ENCODE results near the gene CANX. TPM values are rescaled to one million over a fixed set of nuclear protein-coding genes. Genes with fewer than 3 reads are reported as not detected.

CANX gene
- total and polyA plus RNA-seq, 2 of the 13 experiments (the other 11 are each of a cell fraction or from before 2014, with no cell fraction given): 477 to 680 TPM

DNA sequence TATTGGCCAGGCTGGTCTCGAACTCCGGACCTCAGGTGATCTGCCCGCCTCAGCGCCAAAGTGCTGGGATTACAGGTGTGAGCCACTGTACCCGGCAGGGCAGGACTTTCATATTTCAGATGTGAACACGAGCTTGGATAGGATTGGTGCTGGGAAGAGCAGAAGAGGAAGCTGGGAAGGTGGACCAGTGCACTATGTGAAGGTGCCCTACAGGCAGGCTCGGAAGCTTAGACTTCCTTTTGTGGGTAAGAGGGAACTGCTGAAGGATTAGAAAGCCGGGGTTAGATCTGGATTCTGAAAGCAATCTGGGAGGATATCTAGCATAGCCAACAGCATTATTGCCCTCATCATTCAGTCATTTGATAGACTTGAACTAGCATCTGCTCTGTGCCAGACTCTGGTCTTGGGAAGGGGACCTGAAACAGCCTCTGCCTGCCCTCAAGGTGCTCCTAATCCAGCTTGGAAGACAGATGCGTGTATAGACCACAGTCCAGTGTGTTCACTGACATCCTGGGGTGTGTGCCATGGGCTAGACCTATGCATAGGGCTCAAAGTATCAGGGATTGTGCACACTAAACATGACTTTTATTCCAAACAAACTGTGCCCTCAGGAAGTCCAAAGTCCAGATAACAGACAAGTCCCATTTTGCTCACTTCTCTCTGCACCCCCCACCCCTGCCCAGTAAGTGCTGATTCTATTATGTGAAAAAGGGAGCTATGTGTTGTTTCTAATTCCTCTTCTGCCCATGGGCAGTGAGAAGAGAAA, 18.6 kb upstream of the CANX start (continued):
- TF ChIP-seq, protein P1, sequence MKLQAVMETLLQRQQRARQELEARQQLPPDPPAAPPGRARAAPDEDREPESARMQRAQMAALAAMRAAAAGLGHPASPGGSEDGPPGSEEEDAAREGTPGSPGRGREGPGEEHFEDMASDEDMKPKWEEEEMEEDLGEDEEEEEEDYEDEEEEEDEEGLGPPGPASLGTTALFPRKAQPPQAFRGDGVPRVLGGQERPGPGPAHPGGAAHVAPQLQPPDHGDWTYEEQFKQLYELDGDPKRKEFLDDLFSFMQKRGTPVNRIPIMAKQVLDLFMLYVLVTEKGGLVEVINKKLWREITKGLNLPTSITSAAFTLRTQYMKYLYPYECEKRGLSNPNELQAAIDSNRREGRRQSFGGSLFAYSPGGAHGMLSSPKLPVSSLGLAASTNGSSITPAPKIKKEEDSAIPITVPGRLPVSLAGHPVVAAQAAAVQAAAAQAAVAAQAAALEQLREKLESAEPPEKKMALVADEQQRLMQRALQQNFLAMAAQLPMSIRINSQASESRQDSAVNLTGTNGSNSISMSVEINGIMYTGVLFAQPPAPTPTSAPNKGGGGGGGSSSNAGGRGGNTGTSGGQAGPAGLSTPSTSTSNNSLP (IDR thresholded peaks at IDR 0.05; ENCODE audit: low read depth, low read length): peak; percentile 72
- TF ChIP-seq, protein P2, sequence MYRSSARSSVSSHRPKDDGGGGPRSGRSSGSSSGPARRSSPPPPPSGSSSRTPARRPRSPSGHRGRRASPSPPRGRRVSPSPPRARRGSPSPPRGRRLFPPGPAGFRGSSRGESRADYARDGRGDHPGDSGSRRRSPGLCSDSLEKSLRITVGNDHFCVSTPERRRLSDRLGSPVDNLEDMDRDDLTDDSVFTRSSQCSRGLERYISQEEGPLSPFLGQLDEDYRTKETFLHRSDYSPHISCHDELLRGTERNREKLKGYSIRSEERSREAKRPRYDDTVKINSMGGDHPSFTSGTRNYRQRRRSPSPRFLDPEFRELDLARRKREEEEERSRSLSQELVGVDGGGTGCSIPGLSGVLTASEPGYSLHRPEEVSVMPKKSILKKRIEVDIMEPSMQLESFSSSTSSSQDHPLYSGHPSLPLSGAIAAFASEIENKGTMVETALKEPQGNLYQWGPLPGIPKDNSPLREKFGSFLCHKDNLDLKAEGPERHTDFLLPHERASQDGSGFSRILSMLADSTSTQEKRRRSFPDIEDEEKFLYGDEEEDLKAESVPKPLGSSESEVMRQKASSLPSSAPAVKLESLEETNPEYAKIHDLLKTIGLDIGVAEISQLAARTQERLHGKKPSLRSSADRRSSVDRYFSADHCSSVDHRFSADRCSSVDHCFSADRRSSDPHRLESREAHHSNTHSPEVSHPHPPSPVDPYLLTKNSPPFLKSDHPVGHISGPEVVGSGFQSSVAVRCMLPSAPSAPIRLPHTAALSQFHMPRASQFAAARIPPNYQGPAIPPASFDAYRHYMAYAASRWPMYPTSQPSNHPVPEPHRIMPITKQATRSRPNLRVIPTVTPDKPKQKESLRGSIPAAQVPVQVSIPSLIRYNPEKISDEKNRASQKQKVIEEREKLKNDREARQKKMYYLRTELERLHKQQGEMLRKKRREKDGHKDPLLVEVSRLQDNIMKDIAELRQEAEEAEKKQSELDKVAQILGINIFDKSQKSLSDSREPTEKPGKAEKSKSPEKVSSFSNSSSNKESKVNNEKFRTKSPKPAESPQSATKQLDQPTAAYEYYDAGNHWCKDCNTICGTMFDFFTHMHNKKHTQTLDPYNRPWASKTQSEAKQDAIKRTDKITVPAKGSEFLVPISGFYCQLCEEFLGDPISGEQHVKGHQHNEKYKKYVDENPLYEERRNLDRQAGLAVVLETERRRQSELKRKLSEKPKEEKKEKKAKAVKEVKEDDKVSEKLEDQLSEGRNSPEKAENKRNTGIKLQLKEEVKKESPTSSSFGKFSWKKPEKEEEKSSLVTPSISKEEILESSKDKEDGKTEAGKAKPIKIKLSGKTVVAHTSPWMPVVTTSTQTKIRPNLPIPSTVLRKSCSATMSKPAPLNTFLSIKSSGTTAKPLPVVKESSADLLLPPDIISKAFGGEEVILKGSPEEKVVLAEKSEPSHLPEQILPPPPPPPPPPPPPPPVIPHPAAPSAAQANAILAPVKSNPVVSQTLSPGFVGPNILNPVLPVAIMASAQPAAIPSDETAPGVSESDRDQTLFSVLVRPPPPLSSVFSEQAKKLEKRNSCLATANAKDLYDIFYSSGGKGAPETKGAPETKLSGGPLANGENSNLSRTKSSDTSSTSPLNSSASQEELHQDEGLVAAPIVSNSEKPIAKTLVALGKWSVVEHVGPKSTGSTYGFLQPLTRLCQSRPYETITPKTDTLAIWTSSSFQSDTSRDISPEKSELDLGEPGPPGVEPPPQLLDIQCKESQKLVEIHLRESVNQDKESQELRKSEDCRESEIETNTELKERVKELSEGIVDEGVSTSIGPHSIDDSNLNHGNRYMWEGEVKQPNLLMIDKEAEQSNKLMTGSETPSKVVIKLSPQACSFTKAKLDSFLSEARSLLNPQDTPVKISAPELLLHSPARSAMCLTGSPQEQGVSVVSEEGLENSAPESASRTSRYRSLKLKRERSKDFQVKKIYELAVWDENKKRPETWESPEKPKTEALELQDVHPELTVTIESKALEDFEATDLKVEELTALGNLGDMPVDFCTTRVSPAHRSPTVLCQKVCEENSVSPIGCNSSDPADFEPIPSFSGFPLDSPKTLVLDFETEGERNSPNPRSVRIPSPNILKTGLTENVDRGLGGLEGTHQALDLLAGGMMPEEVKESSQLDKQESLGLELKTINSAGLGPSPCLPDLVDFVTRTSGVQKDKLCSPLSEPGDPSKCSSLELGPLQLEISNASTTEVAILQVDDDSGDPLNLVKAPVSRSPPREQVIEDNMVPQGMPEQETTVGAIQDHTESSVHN (CRISPR knock-in tag; IDR thresholded peaks at IDR 0.05): no peak
- 0 out of 2 replicates have a peak, but pooled peaks have one; percentile 11 for TF ChIP-seq JUND (CRISPR knock-in tag; IDR thresholded peaks at IDR 0.05)
- no peak for TF ChIP-seq STAG1 (CRISPR knock-in tag; IDR thresholded peaks at IDR 0.05)
- no peak for TF ChIP-seq JDP2 (CRISPR knock-in tag; IDR thresholded peaks at IDR 0.05; ENCODE audit: borderline replicate concordance)
- TF ChIP-seq ZC3H13 (CRISPR knock-in tag; IDR thresholded peaks at IDR 0.05): no peak
- no peak for TF ChIP-seq ZSCAN30 (CRISPR knock-in tag; IDR thresholded peaks at IDR 0.05)
- TF ChIP-seq ZNF564 (CRISPR knock-in tag; IDR thresholded peaks at IDR 0.05): no peak; the same call in 1 of the 2 replicates
- TF ChIP-seq POGK (CRISPR knock-in tag; conservative IDR thresholded peaks at IDR 0.05): peak; percentile 100
- TF ChIP-seq, protein P3, sequence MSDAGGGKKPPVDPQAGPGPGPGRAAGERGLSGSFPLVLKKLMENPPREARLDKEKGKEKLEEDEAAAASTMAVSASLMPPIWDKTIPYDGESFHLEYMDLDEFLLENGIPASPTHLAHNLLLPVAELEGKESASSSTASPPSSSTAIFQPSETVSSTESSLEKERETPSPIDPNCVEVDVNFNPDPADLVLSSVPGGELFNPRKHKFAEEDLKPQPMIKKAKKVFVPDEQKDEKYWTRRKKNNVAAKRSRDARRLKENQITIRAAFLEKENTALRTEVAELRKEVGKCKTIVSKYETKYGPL (CRISPR knock-in tag; IDR thresholded peaks at IDR 0.05): no peak
- 0 out of 2 replicates have a peak, but pooled peaks have one; percentile 16 for TF ChIP-seq ZNF333 (CRISPR knock-in tag; IDR thresholded peaks at IDR 0.05; ENCODE audit: borderline replicate concordance)
- no peak for TF ChIP-seq CCDC6 (CRISPR knock-in tag; IDR thresholded peaks at IDR 0.05)
- 0 out of 2 replicates have a peak, but pooled peaks have one; percentile 45 for TF ChIP-seq HHEX (CRISPR knock-in tag; IDR thresholded peaks at IDR 0.05)
- TF ChIP-seq GMEB2 (CRISPR knock-in tag; IDR thresholded peaks at IDR 0.05; ENCODE audit: low read depth): no peak
- TF ChIP-seq SIX4 (CRISPR knock-in tag; IDR thresholded peaks at IDR 0.05): no peak

All from HepG2 (cell line).